ENCODE measurements around the gene ACOT7. TPM values are rescaled to one million over a fixed set of nuclear protein-coding genes. Genes with fewer than 3 reads are reported as not detected.

The ACOT7 gene
- total RNA-seq, 2 experiments from 2014 or later: 5.3 to 5.4 TPM

- no peak overlapping the region for H3K27ac Mint-ChIP-seq
- no peak for DNase-seq
- CTCF ChIA-PET: interaction anchor here (1.3 kb wide), 1 partner anchor 12 kb away, joined by 3 read pairs; no protein-coding TSS in a partner anchor
- H3K27me3 Mint-ChIP-seq: no peaks in the 10 kb centered on the region
- no peak overlapping the region for H3K27ac ChIP-seq (ENCODE audit: low read depth in 1 of 2, low read length in 2 of 2)
- H3K4me3 Mint-ChIP-seq: peak overlapping the region; percentile 27
- H3K4me3 ChIP-seq (ENCODE audit: low read length): no peak overlapping the region
- intact Hi-C loops (cut with DNase I, micrococcal nuclease): loop anchor here in 1 of 2 experiments (10.0 kb wide), 2 partner anchors 209 to 471 kb away; partner anchors contain the start of gene DNAJC11
- POLR2A ChIA-PET: no interaction called here
- TF ChIP-seq, protein P1, sequence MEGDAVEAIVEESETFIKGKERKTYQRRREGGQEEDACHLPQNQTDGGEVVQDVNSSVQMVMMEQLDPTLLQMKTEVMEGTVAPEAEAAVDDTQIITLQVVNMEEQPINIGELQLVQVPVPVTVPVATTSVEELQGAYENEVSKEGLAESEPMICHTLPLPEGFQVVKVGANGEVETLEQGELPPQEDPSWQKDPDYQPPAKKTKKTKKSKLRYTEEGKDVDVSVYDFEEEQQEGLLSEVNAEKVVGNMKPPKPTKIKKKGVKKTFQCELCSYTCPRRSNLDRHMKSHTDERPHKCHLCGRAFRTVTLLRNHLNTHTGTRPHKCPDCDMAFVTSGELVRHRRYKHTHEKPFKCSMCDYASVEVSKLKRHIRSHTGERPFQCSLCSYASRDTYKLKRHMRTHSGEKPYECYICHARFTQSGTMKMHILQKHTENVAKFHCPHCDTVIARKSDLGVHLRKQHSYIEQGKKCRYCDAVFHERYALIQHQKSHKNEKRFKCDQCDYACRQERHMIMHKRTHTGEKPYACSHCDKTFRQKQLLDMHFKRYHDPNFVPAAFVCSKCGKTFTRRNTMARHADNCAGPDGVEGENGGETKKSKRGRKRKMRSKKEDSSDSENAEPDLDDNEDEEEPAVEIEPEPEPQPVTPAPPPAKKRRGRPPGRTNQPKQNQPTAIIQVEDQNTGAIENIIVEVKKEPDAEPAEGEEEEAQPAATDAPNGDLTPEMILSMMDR (IDR thresholded peaks at IDR 0.05): no peak
- no peaks in the 10 kb centered on the region for H3K9me3 Mint-ChIP-seq
- H3K9me3 ChIP-seq (ENCODE audit: control insufficient read depth in 1 of 2, insufficient read depth in 1 of 2, low read length in 2 of 2): no peaks in the 10 kb centered on the region
- H3K4me1 Mint-ChIP-seq (ENCODE audit: low read depth): peaks cover 15% of the 10 kb centered on the region
- no peaks in the 10 kb centered on the region for H3K27me3 ChIP-seq (ENCODE audit: control insufficient read depth in 1 of 2, insufficient read depth in 2 of 2, low read length in 2 of 2)
- peaks cover 18% of the 10 kb centered on the region for H3K4me1 ChIP-seq (ENCODE audit: insufficient read depth, low read length)
- no peak for ATAC-seq (ENCODE audit: poor library complexity)
- peaks cover 26% of the 10 kb centered on the region for H3K36me3 Mint-ChIP-seq (ENCODE audit: low read depth)
- H3K36me3 ChIP-seq (ENCODE audit: insufficient read depth, low read length): peaks cover 44% of the 10 kb centered on the region
These were observed 160.2 kb downstream of the ACOT7 start for GRCh38 chr1:6233376-6233775.

DNA sequence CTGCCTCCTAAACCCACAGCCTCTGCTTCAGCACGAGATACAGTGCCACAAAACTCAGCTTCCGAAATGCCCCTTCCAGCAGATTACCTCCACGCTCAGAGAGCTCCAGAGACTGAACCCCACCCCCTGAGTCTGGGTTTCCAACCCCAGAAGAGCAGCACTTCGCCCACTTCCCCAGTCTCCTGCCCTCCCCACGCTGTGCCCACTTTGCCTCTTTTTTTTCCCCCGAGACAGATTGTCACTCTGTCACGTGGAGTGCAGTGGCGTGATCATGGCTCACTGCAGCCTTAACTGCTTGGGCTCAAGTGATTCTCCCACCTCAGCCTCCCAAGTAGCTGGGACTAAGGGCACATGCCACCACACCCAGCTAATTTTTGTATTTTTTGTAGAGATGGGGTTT, 167.9 kb downstream of the ACOT7 start:
- no peaks in the 10 kb centered on the region for H3K4me1 ChIP-seq (ENCODE audit: insufficient read depth, low read length)
- intact Hi-C loops (cut with DNase I, micrococcal nuclease): no loop called here
- Mint-ChIP-seq H3K27ac (no peak overlapping the region), H3K4me3 (no peak overlapping the region), H3K9me3 (no peaks in the 10 kb centered on the region), H3K27me3 (no peaks in the 10 kb centered on the region), H3K4me1 (ENCODE audit: low read depth) (no peaks in the 10 kb centered on the region), H3K36me3 (ENCODE audit: low read depth) (peaks cover 48% of the 10 kb centered on the region)
- no peak overlapping the region for H3K4me3 ChIP-seq (ENCODE audit: low read length)
- no peaks in the 10 kb centered on the region for H3K27me3 ChIP-seq (ENCODE audit: control insufficient read depth in 1 of 2, insufficient read depth in 2 of 2, low read length in 2 of 2)
- no peak overlapping the region for H3K27ac ChIP-seq (ENCODE audit: low read depth in 1 of 2, low read length in 2 of 2)
- DNase-seq (no peak), ATAC-seq (ENCODE audit: poor library complexity) (no peak)
- H3K9me3 ChIP-seq (ENCODE audit: control insufficient read depth in 1 of 2, insufficient read depth in 1 of 2, low read length in 2 of 2): no peaks in the 10 kb centered on the region
- peaks cover 68% of the 10 kb centered on the region for H3K36me3 ChIP-seq (ENCODE audit: insufficient read depth, low read length)
- CTCF ChIA-PET: no interaction called here
- TF ChIP-seq, protein P1 (IDR thresholded peaks at IDR 0.05): no peak
- POLR2A ChIA-PET: no interaction called here

GRCh38 chr1:6224718-6225117, 168.8 kb downstream of the ACOT7 start:
- Histone ChIP-seq H3K4me3 (ENCODE audit: low read length) (no peak overlapping the region), H3K9me3 (ENCODE audit: control insufficient read depth in 1 of 2, insufficient read depth in 1 of 2, low read length in 2 of 2) (no peaks in the 10 kb centered on the region), H3K27me3 (ENCODE audit: control insufficient read depth in 1 of 2, insufficient read depth in 2 of 2, low read length in 2 of 2) (no peaks in the 10 kb centered on the region), H3K27ac (ENCODE audit: low read depth in 1 of 2, low read length in 2 of 2) (no peak overlapping the region), H3K36me3 (ENCODE audit: insufficient read depth, low read length) (peaks cover 64% of the 10 kb centered on the region), H3K4me1 (ENCODE audit: insufficient read depth, low read length) (no peaks in the 10 kb centered on the region)
- TF ChIP-seq, protein P1 (IDR thresholded peaks at IDR 0.05): no peak
- ChIA-PET CTCF (no interaction called here), POLR2A (no interaction called here)
- Mint-ChIP-seq H3K4me1 (ENCODE audit: low read depth) (no peaks in the 10 kb centered on the region), H3K36me3 (ENCODE audit: low read depth) (peaks cover 48% of the 10 kb centered on the region), H3K27ac (no peak overlapping the region), H3K27me3 (no peaks in the 10 kb centered on the region), H3K4me3 (no peak overlapping the region), H3K9me3 (no peaks in the 10 kb centered on the region)
- DNase-seq: no peak
- no peak for ATAC-seq (ENCODE audit: poor library complexity)
- intact Hi-C loops (cut with DNase I, micrococcal nuclease): no loop called here

Measured in CD4-positive, alpha-beta T cell (primary cell).